HG02981 (cell line): ENCODE measurements around the gene SOX13.
"Not testable (repeated sequence)": the region's sequence is repeated elsewhere in the genome, so short reads cannot be mapped to it uniquely, and the experiment has no call there.

ENCODE experiments used
- ATAC-seq: cut with Tn5 transposase; IDR thresholded peaks from one replicate; pipeline ENCODE4 v1.9.1; 2021; ENCODE audit warnings: mild to moderate bottlenecking, moderate library complexity; ENCODE audit not compliant: unreplicated experiment

The SOX13 gene

DNA sequence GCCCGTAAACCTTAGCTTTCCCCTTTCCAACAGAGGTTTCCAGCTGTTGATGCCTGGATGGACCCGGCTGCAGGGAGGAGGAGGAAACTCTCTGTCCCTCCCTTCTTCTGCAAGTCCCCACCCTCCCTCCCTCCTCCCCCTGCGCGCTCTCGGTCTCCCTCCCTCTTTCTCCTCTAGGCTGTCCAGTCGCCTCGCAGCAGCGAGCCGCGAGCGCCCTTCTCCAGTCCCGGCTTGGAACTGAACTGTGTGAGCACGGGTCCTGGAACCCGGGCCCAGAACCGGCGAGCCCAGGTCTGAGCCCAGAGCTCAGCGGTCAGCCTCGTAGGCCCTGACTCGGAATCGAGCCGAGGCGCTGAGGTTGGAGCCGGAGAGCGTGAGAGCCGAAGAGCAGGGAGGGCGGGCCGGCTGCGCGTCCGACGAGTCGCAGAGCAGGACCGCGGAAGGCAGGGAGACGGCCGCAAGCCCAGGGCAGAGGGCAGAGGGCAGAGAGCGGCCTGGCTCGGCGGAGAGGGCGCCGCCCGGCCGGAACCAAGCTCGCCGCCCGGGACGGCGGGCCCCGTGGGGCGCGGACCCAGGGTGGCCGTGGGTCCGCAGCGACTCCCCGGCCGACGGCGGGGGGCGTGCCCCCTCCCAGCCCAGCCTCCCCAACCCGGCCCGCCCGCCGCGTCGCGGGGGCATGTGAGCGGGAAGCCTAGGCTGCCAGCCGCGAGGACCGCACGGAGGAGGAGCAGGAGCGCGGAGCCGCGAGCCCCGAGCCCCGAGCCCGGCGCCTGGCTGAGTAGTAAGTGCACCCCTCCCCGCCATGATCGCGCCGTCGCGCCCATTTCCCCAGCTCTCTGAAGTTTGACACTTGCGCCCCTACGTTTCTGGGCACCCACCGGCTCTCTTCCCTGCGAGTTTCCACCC, at the start of gene SOX13:
Gene SOX13 (plus strand): TSS at position 185 of the 906 bp plus-strand sequence. CDS start 39,801 bp downstream, outside the sequence.
- ATAC-seq: no peak

DNA sequence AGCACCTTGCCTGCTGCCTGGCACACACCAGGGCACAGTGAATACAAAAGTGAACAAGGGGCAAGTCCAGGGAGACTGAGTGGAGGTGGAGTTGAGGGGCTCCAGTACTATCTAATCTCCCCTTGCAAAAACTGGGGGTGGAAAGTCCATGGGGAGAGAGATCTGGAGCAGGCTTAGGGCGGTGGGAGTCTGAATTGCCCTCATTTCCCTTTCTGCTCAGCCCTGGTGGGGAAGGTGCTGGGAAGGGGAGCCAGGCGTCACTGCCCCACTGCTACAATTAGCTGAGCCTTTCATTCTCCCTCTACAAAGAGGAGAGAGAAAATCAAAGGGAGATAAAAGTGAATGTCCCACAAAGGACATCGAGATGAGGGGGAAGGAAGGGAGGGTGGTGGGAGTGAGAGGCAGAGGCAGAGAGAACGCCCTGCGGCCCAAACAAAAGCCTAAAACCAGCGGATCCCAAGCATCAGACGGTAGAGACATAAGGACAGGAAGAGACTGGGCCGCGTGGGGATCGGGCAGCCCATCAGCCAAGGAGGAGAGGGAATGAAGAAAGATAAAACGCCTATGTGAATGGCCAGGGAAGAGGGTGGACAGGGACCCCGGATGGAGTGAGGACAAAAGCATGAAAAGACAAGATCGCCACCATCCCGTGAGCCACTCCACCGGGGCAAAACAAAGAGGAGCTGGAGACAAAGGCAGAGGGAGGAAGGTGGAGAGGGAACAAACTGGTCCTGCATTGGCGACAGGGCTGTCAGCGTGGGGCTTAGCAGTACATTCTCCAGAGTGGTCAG, 46.8 kb upstream of the SOX13 start:
- no peak for ATAC-seq

GRCh38 chr1:204027446-204027845, 45.5 kb upstream of the SOX13 start:
- ATAC-seq: no peak

GRCh38 chr1:204029016-204029415, 43.9 kb upstream of the SOX13 start:
- no peak for ATAC-seq

- ATAC-seq: no peak
Measured at GRCh38 chr1:204031098-204031710, 41.7 kb upstream of the SOX13 start.

GRCh38 chr1:204032642-204033235, 40.2 kb upstream of the SOX13 start:
- ATAC-seq: no peak

DNA sequence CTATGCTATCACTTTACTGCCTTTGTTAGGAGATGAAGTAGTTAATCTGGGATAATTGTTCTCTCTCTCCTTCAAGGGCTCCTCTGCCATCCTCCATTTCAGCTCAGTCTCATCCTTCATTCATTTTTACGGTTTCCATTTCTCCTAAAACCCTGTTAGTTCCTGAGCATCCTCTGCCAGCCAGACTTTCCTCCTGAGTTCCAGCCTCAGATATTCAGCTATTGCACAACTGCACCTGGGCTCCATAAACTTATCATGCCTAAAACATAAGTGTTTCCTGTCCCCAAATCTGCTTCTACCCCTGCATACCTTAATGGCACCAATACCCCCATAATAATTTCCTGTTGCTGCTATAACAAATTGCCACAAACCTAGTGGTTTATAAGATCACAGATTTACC, 39.6 kb upstream of the SOX13 start:
- ATAC-seq: no peak

- no peak for ATAC-seq
Measured at GRCh38 chr1:204036882-204037655, 35.8 kb upstream of the SOX13 start.

DNA sequence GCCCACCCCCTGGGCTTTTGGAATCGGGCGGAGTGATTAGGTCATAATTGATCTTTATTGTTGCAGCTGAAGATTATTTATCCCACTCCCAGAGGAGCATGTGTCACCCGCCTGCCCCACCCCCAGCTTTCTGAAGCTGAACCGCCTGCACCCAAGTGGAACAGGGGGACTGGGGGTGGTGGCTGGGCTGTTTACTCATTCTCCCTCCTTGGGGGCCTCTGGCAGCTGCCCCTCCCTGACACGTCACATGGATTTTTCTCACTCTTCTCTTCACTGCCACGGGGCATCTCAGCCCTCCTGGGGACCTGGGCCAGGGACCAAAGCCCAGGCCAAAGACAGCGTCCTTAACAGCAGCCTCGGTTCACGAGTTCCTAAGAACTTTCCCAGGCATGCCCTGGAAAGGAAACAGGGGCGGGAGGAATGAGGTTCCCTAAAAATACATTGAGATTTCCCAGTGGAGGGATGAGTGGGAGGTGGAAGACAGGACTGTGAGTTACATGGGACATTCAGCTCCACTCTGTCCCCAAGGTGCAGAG, 31.6 kb upstream of the SOX13 start:
- ATAC-seq: no peak

DNA sequence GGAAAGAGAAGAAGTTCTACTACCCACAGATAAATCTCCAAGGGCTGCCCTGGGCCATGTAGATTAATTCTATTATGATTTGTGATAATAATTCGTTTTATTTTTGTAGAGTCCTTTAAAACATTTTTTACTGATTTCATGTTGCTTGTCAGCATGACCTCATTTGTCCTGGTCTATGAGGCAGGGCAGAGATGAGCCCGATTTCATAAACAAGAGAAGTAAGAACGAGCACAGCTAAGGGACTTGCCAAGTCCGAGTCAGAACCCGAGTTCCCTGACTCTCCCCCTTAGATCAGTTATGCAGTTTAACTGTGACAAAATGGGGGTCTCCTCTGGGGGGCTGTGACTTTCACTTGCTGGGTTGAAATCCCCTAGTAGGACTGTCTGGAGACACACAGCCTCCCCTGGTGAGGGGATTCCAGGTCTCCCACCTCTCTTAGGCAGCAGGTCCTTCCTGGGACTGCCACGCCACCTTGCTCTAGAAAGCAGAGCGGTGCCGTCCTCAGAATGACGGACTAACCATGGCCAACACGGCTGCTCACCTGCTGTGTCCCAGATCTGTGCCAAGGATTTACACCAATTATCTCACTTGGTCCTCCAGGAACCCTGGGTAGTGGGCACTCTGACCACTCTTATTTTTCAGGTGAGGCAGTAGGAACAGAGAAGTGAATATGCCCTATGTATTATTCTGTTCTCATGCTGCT, 31.0 kb upstream of the SOX13 start:
- no peak for ATAC-seq

- no peak for ATAC-seq
Measured at GRCh38 chr1:204042516-204042915, 30.4 kb upstream of the SOX13 start.

DNA sequence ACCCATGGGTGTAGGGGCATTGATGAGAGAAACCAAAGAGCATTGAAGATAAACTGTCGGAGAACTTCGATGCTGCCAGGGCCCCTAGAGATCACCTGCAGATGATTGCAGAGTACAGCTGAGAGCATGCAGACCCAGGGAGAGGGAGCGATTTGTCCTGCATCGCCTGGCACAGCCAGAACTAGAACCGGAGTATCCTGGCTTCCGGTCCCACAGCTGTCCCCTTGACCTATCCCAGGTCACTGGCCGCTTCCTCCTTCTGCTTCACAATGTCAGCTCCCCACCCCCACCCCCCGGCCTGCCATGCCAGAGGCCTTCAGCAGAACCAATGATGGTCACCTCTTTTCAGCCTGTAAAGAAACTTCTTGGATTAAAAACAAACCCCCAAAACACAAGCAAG, 29.2 kb upstream of the SOX13 start:
- ATAC-seq: no peak

- no peak for ATAC-seq
Measured at GRCh38 chr1:204044448-204044847, 28.5 kb upstream of the SOX13 start.

GRCh38 chr1:204045430-204045829, 27.5 kb upstream of the SOX13 start:
- ATAC-seq: no peak

GRCh38 chr1:204046346-204046745, 26.6 kb upstream of the SOX13 start:
- ATAC-seq: no peak

DNA sequence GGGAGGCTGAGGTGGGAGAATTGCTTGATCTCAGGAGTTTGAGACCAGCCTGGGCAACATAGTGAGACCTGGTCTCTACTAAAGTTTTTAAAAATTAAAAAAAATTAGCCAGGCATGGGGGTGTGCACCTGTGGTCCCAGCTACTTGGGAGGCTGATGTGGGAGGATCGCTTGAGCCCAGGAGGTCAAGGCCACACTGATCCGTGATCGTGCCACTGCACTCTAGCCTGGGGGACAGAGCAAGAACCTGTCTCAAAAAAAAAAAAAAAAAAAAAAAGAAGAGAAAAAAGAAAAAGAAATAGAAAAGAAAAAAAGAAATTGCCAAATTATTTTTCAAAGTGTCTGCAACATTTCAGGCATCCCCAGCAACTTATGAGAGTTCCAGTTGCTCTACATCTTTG, 24.1 kb upstream of the SOX13 start:
- ATAC-seq: not testable (repeated sequence)

DNA sequence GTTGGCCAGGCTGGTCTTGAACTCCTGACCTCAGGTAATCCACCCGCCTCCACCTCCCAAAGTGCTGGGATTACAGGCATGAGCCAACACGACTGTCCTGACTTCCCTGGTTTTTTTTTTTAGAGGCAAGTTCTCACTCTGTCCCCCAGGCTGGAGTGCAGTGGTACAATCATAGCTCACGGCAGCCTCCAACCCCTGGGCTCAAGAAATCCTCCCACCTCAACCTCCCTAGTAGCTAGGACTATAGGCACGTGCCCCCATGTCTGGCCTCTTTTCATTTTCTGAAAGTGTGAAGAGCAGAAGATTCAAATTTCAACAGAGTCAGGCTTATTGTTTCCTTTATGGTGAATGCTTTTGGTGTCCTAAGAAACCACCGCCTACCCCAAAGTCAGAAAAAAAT, 21.7 kb upstream of the SOX13 start:
- no peak for ATAC-seq

DNA sequence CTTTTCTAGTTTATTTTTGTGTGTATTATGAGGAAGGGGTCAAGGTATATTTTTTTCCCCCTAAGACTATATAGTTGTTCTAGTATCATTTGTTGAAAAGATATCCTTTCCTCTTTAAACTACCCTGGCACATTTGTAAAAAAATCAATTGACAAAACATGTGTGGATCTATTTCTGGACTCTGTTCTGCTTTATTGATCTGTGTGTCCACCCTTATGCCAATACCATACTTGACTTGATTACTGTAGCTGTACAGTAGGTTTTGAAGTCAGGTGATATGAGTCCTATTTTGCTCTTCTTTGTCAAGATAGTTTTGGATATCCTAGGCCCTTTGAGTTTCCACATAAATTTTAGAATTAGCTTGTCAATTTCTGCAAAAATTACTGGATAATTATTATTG, 21.2 kb upstream of the SOX13 start:
- ATAC-seq: no peak

DNA sequence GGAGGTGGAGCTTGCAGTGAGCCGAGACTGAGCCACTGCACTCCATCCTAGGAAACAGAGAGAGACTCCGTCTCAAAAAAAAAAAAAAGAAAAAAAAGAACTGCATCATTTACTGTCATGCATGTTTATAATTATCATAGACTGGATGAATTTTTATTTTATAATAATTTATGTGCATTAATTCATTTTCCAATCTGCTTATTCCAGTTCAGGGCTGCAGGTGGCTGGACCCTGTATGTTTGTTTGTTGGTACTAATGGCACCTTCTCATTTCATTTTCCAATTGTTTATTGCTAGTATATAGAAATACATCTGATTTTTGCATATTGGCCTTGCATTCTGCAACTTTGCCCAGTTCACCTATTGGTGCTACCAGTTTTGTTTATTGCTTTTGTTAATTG, 19.0 kb upstream of the SOX13 start:
- ATAC-seq: no peak

DNA sequence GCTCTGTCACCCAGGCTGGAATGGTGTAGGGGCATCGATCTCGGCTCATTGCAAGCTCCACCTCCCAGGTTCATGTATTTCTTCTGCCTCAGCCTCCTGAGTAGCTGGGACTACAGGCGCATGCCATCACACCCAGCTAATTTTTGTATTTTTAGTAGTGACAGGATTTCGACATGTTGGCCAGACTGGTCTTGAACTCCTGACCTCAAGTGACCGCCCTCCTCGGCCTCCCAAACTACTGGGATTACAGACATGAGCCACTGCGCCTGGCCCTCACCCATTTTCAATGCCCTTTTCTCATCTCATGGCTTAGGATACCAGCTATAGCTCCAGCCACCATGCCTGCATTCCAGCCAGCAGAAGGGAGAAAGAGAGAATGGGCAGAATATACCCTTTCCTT, 12.9 kb upstream of the SOX13 start:
- ATAC-seq: no peak
